H9 (cell line): Measurements from ENCODE around the gene SSTR1. TPM values are rescaled to one million over a fixed set of nuclear protein-coding genes. Genes with fewer than 3 reads are reported as not detected.
A peak's percentile ranks its signal among the peaks of the same experiment; 100 is the strongest.

Source experiments
- DNase-seq: peaks from one replicate; pipeline ENCODE4 v3.0.0-alpha.2; 2017
- H2AFZ ChIP-seq: one replicate; pipeline ENCODE4 v1.6.1; 2013; ENCODE audit warnings: mild to moderate bottlenecking, low read length, control low read depth, moderate library complexity
- H2AK5ac ChIP-seq: 2 replicates; pipeline ENCODE4 v1.6.1; 2013; ENCODE audit warnings: low read length, control low read depth, mixed read lengths; ENCODE audit not compliant: insufficient read length
- H2BK120ac ChIP-seq: one replicate; pipeline ENCODE4 v1.6.1; 2013; ENCODE audit warnings: low read depth, mild to moderate bottlenecking, low read length, control low read depth, inconsistent platforms; ENCODE audit not compliant: poor library complexity, severe bottlenecking
- H2BK12ac ChIP-seq: 2 replicates; pipeline ENCODE4 v1.6.1; 2013; ENCODE audit warnings: low read length, control low read depth, mixed read lengths, low read depth; ENCODE audit not compliant: insufficient read length
- H2BK15ac ChIP-seq: 2 replicates; pipeline ENCODE4 v1.6.1; 2013; ENCODE audit warnings: low read depth, low read length, control low read depth
- H2BK20ac ChIP-seq: one replicate; pipeline ENCODE4 v1.6.1; 2013; ENCODE audit warnings: low read depth, mild to moderate bottlenecking, low read length, control low read depth, inconsistent platforms; ENCODE audit not compliant: poor library complexity, severe bottlenecking
- H2BK5ac ChIP-seq: 2 replicates; pipeline ENCODE4 v1.6.1; 2013; ENCODE audit warnings: low read length, control low read depth, mixed read lengths; ENCODE audit not compliant: insufficient read length
- H3K14ac ChIP-seq: 2 replicates; pipeline ENCODE4 v1.6.1; 2013; ENCODE audit warnings: low read length, control low read depth; ENCODE audit not compliant: insufficient read depth
- H3K18ac ChIP-seq: 2 replicates; pipeline ENCODE4 v1.6.1; 2013; ENCODE audit warnings: low read depth, mild to moderate bottlenecking, mixed read lengths, low read length, control low read depth; ENCODE audit not compliant: insufficient read length
- H3K23ac ChIP-seq: 2 replicates; pipeline ENCODE4 v1.6.1; 2013; ENCODE audit warnings: low read length, control low read depth, mixed read lengths, low read depth; ENCODE audit not compliant: insufficient read length
- H3K23me2 ChIP-seq: 2 replicates; pipeline ENCODE4 v1.6.1; 2013; ENCODE audit warnings: low read depth, mild to moderate bottlenecking, mixed read lengths, low read length, control low read depth; ENCODE audit not compliant: insufficient read length, poor library complexity, severe bottlenecking
- H3K27ac ChIP-seq: 2 replicates; pipeline ENCODE4 v1.5.1; 2013; ENCODE audit warnings: low read length, control low read depth, mixed read lengths, low read depth; ENCODE audit not compliant: insufficient read length
- H3K27me3 ChIP-seq: 2 replicates; pipeline ENCODE4 v1.6.1; 2013; ENCODE audit warnings: low read length, control low read depth, inconsistent platforms; ENCODE audit not compliant: insufficient read depth
- H3K4ac ChIP-seq: 2 replicates; pipeline ENCODE4 v1.6.1; 2013; ENCODE audit warnings: low read depth, mild to moderate bottlenecking, control low read depth, inconsistent platforms, low read length, moderate library complexity
- H3K4me1 ChIP-seq: 2 replicates; pipeline ENCODE4 v1.6.1; 2013; ENCODE audit warnings: low read length, control low read depth, inconsistent platforms; ENCODE audit not compliant: insufficient read depth
- H3K4me2 ChIP-seq: 2 replicates; pipeline ENCODE4 v1.6.1; 2013; ENCODE audit warnings: low read length, control low read depth, mixed read lengths; ENCODE audit not compliant: insufficient read length, insufficient read depth
- H3K56ac ChIP-seq: 2 replicates; pipeline ENCODE4 v1.6.1; 2013; ENCODE audit warnings: low read depth, mild to moderate bottlenecking, mixed read lengths, low read length, control low read depth; ENCODE audit not compliant: insufficient read length
- H3K79me1 ChIP-seq: 2 replicates; pipeline ENCODE4 v1.6.1; 2013; ENCODE audit warnings: low read depth, mild to moderate bottlenecking, moderate library complexity, low read length, control low read depth, inconsistent platforms; ENCODE audit not compliant: insufficient read depth, poor library complexity, severe bottlenecking
- H3K79me2 ChIP-seq: 2 replicates; pipeline ENCODE4 v1.6.1; 2013; ENCODE audit warnings: low read length, control low read depth, inconsistent platforms; ENCODE audit not compliant: insufficient read depth
- H3K9ac ChIP-seq: 2 replicates; pipeline ENCODE4 v1.6.1; 2013; ENCODE audit warnings: low read length, control low read depth, mixed read lengths; ENCODE audit not compliant: insufficient read length; ENCODE audit errors: extremely low read depth
- H3K9me3 ChIP-seq: one replicate; pipeline ENCODE4 v1.6.1; 2013; ENCODE audit warnings: low read depth, low read length, inconsistent platforms; ENCODE audit not compliant: control insufficient read depth
- H3T11ph ChIP-seq: one replicate; pipeline ENCODE4 v1.6.1; 2013; ENCODE audit warnings: mild to moderate bottlenecking, low read length, control low read depth, inconsistent platforms
- H4K20me1 ChIP-seq: one replicate; pipeline ENCODE4 v1.6.1; 2013; ENCODE audit not compliant: control insufficient read depth, insufficient read length, insufficient read depth
- H4K5ac ChIP-seq: 2 replicates; pipeline ENCODE4 v1.6.1; 2013; ENCODE audit warnings: low read depth, mild to moderate bottlenecking, mixed read lengths, low read length, control low read depth; ENCODE audit not compliant: insufficient read length
- H4K8ac ChIP-seq: replicated peaks from 2 replicates; pipeline ENCODE4 v1.6.1; 2013; ENCODE audit warnings: low read length, control low read depth, mixed read lengths, low read depth; ENCODE audit not compliant: insufficient read length
- H4K91ac ChIP-seq: 2 replicates; pipeline ENCODE4 v1.6.1; 2013; ENCODE audit warnings: low read depth, mild to moderate bottlenecking, moderate library complexity, mixed read lengths, low read length, control low read depth; ENCODE audit not compliant: insufficient read length
- H3K27ac Mint-ChIP-seq, 3 experiments: 2 replicates in 2 of 3; 3 replicates in 1 of 3; pipeline ENCODE4 v1.8.0; 2020 to 2021; ENCODE audit warnings: mixed read lengths in 3 of 3, mild to moderate bottlenecking in 1 of 3, moderate library complexity in 1 of 3
- H3K27me3 Mint-ChIP-seq: 2 replicates; pipeline ENCODE4 v1.8.0; 2021; ENCODE audit warnings: low read depth, mild to moderate bottlenecking, moderate library complexity, mixed read lengths
- H3K36me3 Mint-ChIP-seq, 3 experiments: 2 replicates in 2 of 3; 3 replicates in 1 of 3; pipeline ENCODE4 v1.8.0; 2020 to 2021; ENCODE audit warnings: low read depth in 3 of 3, mixed read lengths in 3 of 3; ENCODE audit not compliant: insufficient read depth in 1 of 3
- H3K4me1 Mint-ChIP-seq, 2 experiments: 2 replicates each; pipeline ENCODE4 v1.8.0; 2020; ENCODE audit warnings: mixed read lengths in 2 of 2
- H3K4me3 Mint-ChIP-seq, 2 experiments: 2 replicates in 1 of 2; 3 replicates in 1 of 2; pipeline ENCODE4 v1.8.0; 2020 to 2021; ENCODE audit warnings: mild to moderate bottlenecking in 2 of 2, mixed read lengths in 2 of 2, moderate library complexity in 1 of 2
- H3K9me3 Mint-ChIP-seq, 2 experiments: 2 replicates in 1 of 2; 3 replicates in 1 of 2; pipeline ENCODE4 v1.8.0; 2020; ENCODE audit warnings: mild to moderate bottlenecking in 2 of 2, mixed read lengths in 2 of 2, moderate library complexity in 1 of 2
- CTCF ChIP-seq: fragments of 200-600 bp; sonication (generic); conservative IDR thresholded peaks from 3 replicates; pipeline ENCODE4 v1.8.0; 2021; ENCODE audit warnings: antibody characterized with exemption, mild to moderate bottlenecking
- WGBS: extraction: QIAGEN DNeasy Blood & Tissue Kit; methylation state at CpG from one replicate; pipeline ENCODE4 v1.1.7; 2013; ENCODE audit warnings: missing lambda C conversion rate, low lambda C conversion rate, mixed read lengths; ENCODE audit not compliant: insufficient read length; ENCODE audit errors: extremely low coverage; 5-methylcytosine and 5-hydroxymethylcytosine counted together
- total RNA-seq: library from RNA; stranded (reverse); gene quantifications from 2 replicates; pipeline ENCODE4 v1.2.1, GENCODE V29; 2021

SSTR1 gene
- total RNA-seq, 1 experiment from 2014 or later = 0.98 TPM

GRCh38 chr14:38208618-38209562, 1.2 kb downstream of the SSTR1 start:
- Histone ChIP-seq H3K56ac (no peak overlapping the region), H2BK5ac (no peak overlapping the region), H4K8ac (no peak overlapping the region), H2BK20ac (no peak overlapping the region), H3K9ac (no peak overlapping the region), H3K4me2 (peak overlapping the region; percentile 62), H3K18ac (no peak overlapping the region), H3K4me1 (no peaks in the 10 kb centered on the region), H4K20me1 (no peaks in the 10 kb centered on the region), H4K91ac (no peak overlapping the region), H3K9me3 (no peaks in the 10 kb centered on the region), H2BK120ac (no peak overlapping the region), H2AK5ac (no peak overlapping the region), H4K5ac (no peak overlapping the region), H2AFZ (no peak overlapping the region), H3K23me2 (peaks cover 19% of the 10 kb centered on the region), H3K14ac (no peak overlapping the region), H3K4ac (no peak overlapping the region), H3T11ph (no peak overlapping the region), H3K27ac (no peak overlapping the region), H3K79me2 (no peaks in the 10 kb centered on the region), H2BK15ac (no peak overlapping the region), H3K27me3 (peaks cover 65% of the 10 kb centered on the region), H3K79me1 (no peaks in the 10 kb centered on the region), H3K23ac (no peak overlapping the region), H2BK12ac (no peak overlapping the region)
- Mint-ChIP-seq H3K4me3 (peak overlapping the region; percentile 50 to 83), H3K36me3 (peaks cover 0 to 6% (median 0%) of the 10 kb centered on the region in 3 experiments; a peak in 3 of 7 replicates), H3K27me3 (peaks cover 85% of the 10 kb centered on the region), H3K9me3 (peaks cover 13 to 18% of the 10 kb centered on the region in 2 experiments), H3K4me1 (peaks cover 25 to 39% of the 10 kb centered on the region in 2 experiments), H3K27ac (no peak overlapping the region)
- WGBS = no CpG with 5 or more reads among the region's 59 CpGs
- TF ChIP-seq CTCF = peak; percentile 19; the same call in 1 of the 3 replicates
- peak; percentile 60 for DNase-seq
